ENCODE measurements around the gene ZNF70.

The ZNF70 gene

GRCh38 chr22:23689414-23689813 lies 61.5 kb downstream of the ZNF70 start:
- DNase-seq, result no peak
